ENCODE results near the gene SPATA33.

The SPATA33 gene

GRCh38 chr16:89711601-89712273, 54.1 kb downstream of the SPATA33 start:
- DNase-seq = peak; percentile 82

DNA sequence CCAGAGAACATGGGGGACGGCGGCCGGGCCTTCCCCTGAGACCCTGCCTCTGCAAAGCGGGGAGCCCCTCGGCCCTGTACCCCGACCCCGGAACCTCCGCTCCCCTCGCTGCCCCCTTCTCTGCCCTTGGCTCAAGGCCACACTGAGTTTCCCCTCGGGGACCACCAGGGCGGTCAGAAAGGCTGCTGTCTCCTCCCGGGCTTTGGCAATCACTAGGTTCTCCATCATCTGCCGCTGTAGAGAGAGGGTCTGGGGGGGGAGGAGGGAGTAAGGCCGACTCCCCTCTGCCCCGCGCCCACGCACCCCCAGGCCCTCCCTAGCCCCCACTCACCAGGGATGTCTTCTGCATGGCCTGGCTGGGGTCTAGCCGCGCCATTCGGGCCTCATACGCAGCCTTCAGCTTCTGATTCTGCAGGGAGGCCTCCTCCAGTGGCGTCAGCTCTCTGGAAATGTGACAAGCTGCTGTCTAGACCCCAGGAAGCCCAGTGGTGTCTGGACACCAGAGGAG, 54.7 kb downstream of the SPATA33 start:
- no peak for DNase-seq

GRCh38 chr16:89716493-89716892, 58.9 kb downstream of the SPATA33 start:
- DNase-seq = no peak

DNA sequence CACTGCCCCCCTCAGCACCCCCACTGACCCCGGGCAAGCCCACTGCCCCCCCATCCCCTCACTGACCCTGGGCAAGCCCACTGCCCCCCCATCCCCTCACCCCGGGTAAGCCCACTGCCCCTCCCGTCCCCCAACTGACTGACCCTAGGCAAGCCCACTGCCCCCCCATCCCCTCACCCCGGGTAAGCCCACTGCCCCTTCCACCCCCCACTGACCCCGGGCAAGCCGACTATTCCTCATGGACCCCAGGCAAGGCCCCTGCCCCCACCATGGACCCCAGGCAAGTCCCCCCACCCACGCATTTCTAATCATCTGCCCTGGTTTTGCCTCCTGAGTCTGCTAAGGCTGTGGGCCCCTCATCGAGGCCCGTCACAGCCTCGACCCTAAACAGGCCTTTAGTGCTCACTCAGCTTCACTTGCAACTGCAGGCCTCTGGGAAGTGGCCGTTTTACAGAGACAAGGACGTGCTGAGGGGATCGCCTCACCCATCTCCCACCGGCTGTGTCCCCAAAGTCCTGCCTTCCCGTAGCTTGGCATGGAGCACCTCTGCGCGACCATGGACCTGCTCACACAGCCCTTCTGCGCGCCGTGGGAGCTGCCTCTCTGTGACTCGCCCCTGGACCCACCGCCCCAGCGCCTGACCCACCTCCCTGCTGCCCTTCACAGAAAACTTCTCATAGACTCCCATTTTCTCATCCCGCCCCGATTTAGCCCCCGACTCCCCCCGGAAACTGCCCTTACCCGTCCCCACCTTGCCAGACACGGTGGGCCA, 59.5 kb downstream of the SPATA33 start:
- no peak for DNase-seq

- no peak for DNase-seq
Observed at GRCh38 chr16:89717688-89718505, 60.3 kb downstream of the SPATA33 start.
